Kidney glomerular epithelial cell (primary cell): Measurements from ENCODE around the gene NYNRIN.
"Not testable (repeated sequence)": the region's sequence is repeated elsewhere in the genome, so short reads cannot be mapped to it uniquely, and the experiment has no call there.

Source experiments
- DNase-seq: peaks from one replicate; lab custom pipeline; 2025; lab: John Stamatoyannopoulos, UW

Gene NYNRIN

GRCh38 chr14:24398653-24399446 lies at the start of gene NYNRIN:
NYNRIN (plus strand) TSS chr14:24399003; CDS start chr14:24399247, 244 bp downstream.
- DNase-seq, result no peak

- no peak for DNase-seq
Observed at GRCh38 chr14:24349742-24350141, 49.1 kb upstream of the NYNRIN start.

GRCh38 chr14:24351517-24351916 lies 47.3 kb upstream of the NYNRIN start:
- DNase-seq, result no peak

GRCh38 chr14:24353559-24354481 lies 45.0 kb upstream of the NYNRIN start:
- DNase-seq, result no peak

- DNase-seq, result not testable (repeated sequence)
Observed at GRCh38 chr14:24354482-24354825, 44.3 kb upstream of the NYNRIN start.

- no peak for DNase-seq
Observed at GRCh38 chr14:24355009-24355408, 43.8 kb upstream of the NYNRIN start.

- DNase-seq, result no peak
Observed at GRCh38 chr14:24356208-24356607, 42.6 kb upstream of the NYNRIN start.

- DNase-seq, result no peak
Observed at GRCh38 chr14:24360281-24360680, 38.5 kb upstream of the NYNRIN start.

GRCh38 chr14:24361326-24361725 lies 37.5 kb upstream of the NYNRIN start:
- DNase-seq, result no peak

- no peak for DNase-seq
Observed at GRCh38 chr14:24362241-24362960, 36.4 kb upstream of the NYNRIN start.

- no peak for DNase-seq
Observed at GRCh38 chr14:24363401-24363800, 35.4 kb upstream of the NYNRIN start.

- no peak for DNase-seq
Observed at GRCh38 chr14:24364841-24365240, 34.0 kb upstream of the NYNRIN start.

- peak; percentile 69 for DNase-seq
Observed at GRCh38 chr14:24365600-24366412, 33.0 kb upstream of the NYNRIN start.

- no peak for DNase-seq
Observed at GRCh38 chr14:24366413-24366720, 32.4 kb upstream of the NYNRIN start.

- DNase-seq, result peak; percentile 84
Observed at GRCh38 chr14:24366721-24367513, 31.9 kb upstream of the NYNRIN start.

- no peak for DNase-seq
Observed at GRCh38 chr14:24367514-24368211, 31.1 kb upstream of the NYNRIN start, which contains the start of gene NFATC4. NFATC4 (plus strand) TSS chr14:24368184; CDS start chr14:24368341, 157 bp downstream.

- no peak for DNase-seq
Observed at GRCh38 chr14:24368212-24368561, 30.6 kb upstream of the NYNRIN start.

GRCh38 chr14:24368562-24369252 lies 30.1 kb upstream of the NYNRIN start:
- DNase-seq, result no peak

- DNase-seq, result no peak
Observed at GRCh38 chr14:24369463-24369862, 29.3 kb upstream of the NYNRIN start.
